IMR-90 (cell line): ENCODE data around the gene PBOV1.

Experiments used
- CEBPB ChIP-seq: IDR thresholded peaks from 2 replicates; pipeline ENCODE4 v1.6.1; 2012; ENCODE audit warnings: low read depth, low read length, improper control_type of control experiment
- CTCF ChIP-seq: conservative IDR thresholded peaks from 2 replicates; pipeline ENCODE4 v1.5.1; 2012; ENCODE audit warnings: mild to moderate bottlenecking, low read depth, low read length, improper control_type of control experiment
- ELK1 ChIP-seq: fragments of 150-350 bp; IDR thresholded peaks from 2 replicates; pipeline ENCODE4 v1.6.1; 2016; ENCODE audit warnings: low read depth, mild to moderate bottlenecking, low read length, moderate library complexity, borderline replicate concordance
- POLR2A ChIP-seq: IDR thresholded peaks from 2 replicates; pipeline ENCODE4 v1.6.1; 2012; ENCODE audit warnings: mild to moderate bottlenecking, low read depth, low read length
- RAD21 ChIP-seq: IDR thresholded peaks from 2 replicates; pipeline ENCODE4 v1.6.1; 2012; ENCODE audit warnings: low read length, improper control_type of control experiment
- RFX5 ChIP-seq: IDR thresholded peaks from 2 replicates; pipeline ENCODE4 v1.8.0; 2012; ENCODE audit warnings: low read depth, mild to moderate bottlenecking, low read length, moderate library complexity
- USF2 ChIP-seq: fragments of 150-350 bp; IDR thresholded peaks from 2 replicates; pipeline ENCODE4 v1.6.1; 2017; ENCODE audit warnings: mild to moderate bottlenecking, antibody characterized with exemption, low read length, low read depth

GRCh38 chr6:138258991-138259390 lies 40.7 kb upstream of the PBOV1 start:
- no peak for TF ChIP-seq POLR2A
- TF ChIP-seq CTCF, result no peak
- TF ChIP-seq CEBPB, result no peak
- TF ChIP-seq USF2, result no peak
- TF ChIP-seq RFX5, result no peak
- TF ChIP-seq RAD21, result no peak
- TF ChIP-seq ELK1, result no peak
